Fibroblast of villous mesenchyme (primary cell): ENCODE measurements around the gene SLC39A1. TPM values are rescaled to one million over a fixed set of nuclear protein-coding genes. Genes with fewer than 3 reads are reported as not detected.

Experiments
- DNase-seq: peaks from one replicate; pipeline ENCODE4 v3.0.0-alpha.2; 2010; ENCODE audit warnings: low read depth
- H3K4me3 ChIP-seq: 2 replicates; pipeline ENCODE4 v1.5.1; 2011; ENCODE audit warnings: low read depth, mild to moderate bottlenecking, low read length
- CTCF ChIP-seq: IDR thresholded peaks from 2 replicates; pipeline ENCODE4 v1.5.1; 2012; ENCODE audit warnings: low read depth, mild to moderate bottlenecking, low read length; ENCODE audit not compliant: insufficient read depth
- total RNA-seq: library from RNA; depleted of rRNA; stranded (reverse); fragments of >200 nt; gene quantifications from 2 replicates; pipeline ENCODE4 v1.2.3, GENCODE V29; 2012

SLC39A1 gene
- total RNA-seq, 1 donor = 153 TPM

GRCh38 chr1:153958111-153958960 lies 5.0 kb downstream of the SLC39A1 start, which contains the start of gene CRTC2:
CRTC2 (minus strand) TSS chr1:153958612; CDS start chr1:153958497, 115 bp downstream.
- DNase-seq = peak; percentile 99
- peak within 1 kb of the TSS; percentile 97 for H3K4me3 ChIP-seq
- no peak for TF ChIP-seq CTCF

GRCh38 chr1:153957744-153958110 lies 5.6 kb downstream of the SLC39A1 start:
- peak; percentile 38 for DNase-seq
- no peak for TF ChIP-seq CTCF
- H3K4me3 ChIP-seq = peak overlapping the region; percentile 97

- peak overlapping the region; percentile 97 for H3K4me3 ChIP-seq
- TF ChIP-seq CTCF = no peak
- DNase-seq = no peak
Observed at GRCh38 chr1:153956997-153957715, 6.2 kb downstream of the SLC39A1 start.

GRCh38 chr1:153954826-153955225 lies 8.5 kb downstream of the SLC39A1 start:
- no peak overlapping the region for H3K4me3 ChIP-seq
- DNase-seq = no peak
- TF ChIP-seq CTCF = no peak

GRCh38 chr1:153953859-153954365 lies 9.4 kb downstream of the SLC39A1 start:
- no peak overlapping the region for H3K4me3 ChIP-seq
- TF ChIP-seq CTCF = no peak
- no peak for DNase-seq

GRCh38 chr1:153951801-153952200 lies 11.5 kb downstream of the SLC39A1 start:
- DNase-seq = no peak
- no peak overlapping the region for H3K4me3 ChIP-seq
- TF ChIP-seq CTCF = no peak
